Measurements from ENCODE around the gene SLIT1. TPM values are rescaled to one million over a fixed set of nuclear protein-coding genes. Genes with fewer than 3 reads are reported as not detected.

Gene SLIT1
- total and polyA plus RNA-seq, 2 of the 8 experiments (the other 6 are each of a cell fraction or from before 2014, with no cell fraction given) = 0.70 to 0.88 TPM

DNA sequence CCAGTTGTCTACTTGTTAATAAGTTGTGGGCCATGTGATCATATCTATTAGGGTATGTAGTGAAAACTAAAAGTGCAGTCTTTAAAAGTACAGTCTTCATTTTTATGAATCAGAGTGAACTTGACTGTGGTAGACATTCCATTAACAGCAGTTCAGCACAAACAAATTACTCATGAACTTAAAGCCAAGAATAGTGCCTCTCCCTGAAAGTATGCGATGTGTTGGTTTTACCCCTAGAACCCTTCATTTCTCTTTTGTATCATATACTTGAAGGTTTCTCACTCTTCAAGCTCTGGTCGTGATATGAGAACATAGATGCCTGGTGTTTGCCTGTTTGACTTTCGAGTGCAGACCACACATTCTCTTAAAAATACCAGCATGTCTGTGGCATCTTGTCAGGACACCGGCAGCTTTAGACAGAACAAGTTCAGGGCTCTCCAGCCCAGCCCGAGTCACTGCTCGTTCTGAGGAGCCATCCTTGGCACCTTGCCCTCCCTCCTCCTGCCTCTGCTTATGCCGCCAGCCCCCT, 194.4 kb downstream of the SLIT1 start:
- no peak overlapping the region for H2BK20ac ChIP-seq (ENCODE audit: low read length)
- DNase-seq (ENCODE audit: low read depth in 1 of 2, low spot score in 2 of 2) (no peak), FAIRE-seq (no peak)
- H3K56ac ChIP-seq (replicated peaks; ENCODE audit: insufficient read length, low read depth, low read length) = no peak overlapping the region
- no peak overlapping the region for H2AK5ac ChIP-seq (ENCODE audit: low read depth, low read length)
- H3K9ac ChIP-seq (replicated peaks in 1 of 4; ENCODE audit: extremely low read depth in 1 of 4, low read depth in 3 of 4, low read length in 3 of 4) = no peak overlapping the region
- no peak overlapping the region for H3K23ac ChIP-seq (ENCODE audit: insufficient read length)
- H3K27me3 ChIP-seq (replicated peaks in 1 of 4; ENCODE audit: control insufficient read depth in 3 of 4, extremely low read depth in 1 of 4, insufficient read depth in 3 of 4, low read length in 3 of 4) = no peaks in the 10 kb centered on the region
- 89% methylated on average over 7 of the region's 7 CpGs; no CpG with 5 or more reads in 1 of the 2 experiments for WGBS, 2 experiments (ENCODE audit: extremely low coverage in 1 of 2, insufficient coverage in 1 of 2, insufficient read length in 1 of 2, insufficient replicate concordance in 2 of 2, low coverage in 1 of 2, low lambda C conversion rate in 2 of 2, missing lambda C conversion rate in 1 of 2)
- H3K79me1 ChIP-seq (ENCODE audit: low read depth, low read length) = no peaks in the 10 kb centered on the region
- H3K4me2 ChIP-seq (ENCODE audit: insufficient read depth in 1 of 2, low read depth in 2 of 2, low read length in 2 of 2) = no peak overlapping the region
- ChIA-PET CTCF (ENCODE audit: partially characterized antibody) (interaction anchor here (0.6 to 1.8 kb wide), 6 partner anchors 9 to 80 kb away, joined by 3 to 9 read pairs (median 4); no protein-coding TSS in a partner anchor), POLR2A (ENCODE audit: partially characterized antibody) (no interaction called here)
- no peak overlapping the region for H2BK12ac ChIP-seq (ENCODE audit: low read depth, low read length)
- H3K14ac ChIP-seq (ENCODE audit: insufficient read length) = no peak overlapping the region
- H3K4ac ChIP-seq (replicated peaks; ENCODE audit: insufficient read length, low read depth, low read length) = no peak overlapping the region
- no peak overlapping the region for H3K18ac ChIP-seq (ENCODE audit: extremely low read depth, low read length)
- no peak overlapping the region for H4K5ac ChIP-seq (ENCODE audit: insufficient read length, low read depth, low read length)
- no peak overlapping the region for H2AFZ ChIP-seq (ENCODE audit: low read length)
- no peaks in the 10 kb centered on the region for H4K20me1 ChIP-seq (replicated peaks in 1 of 2; ENCODE audit: control insufficient read depth in 1 of 2, insufficient read depth in 2 of 2, low read length in 2 of 2)
- no peaks in the 10 kb centered on the region for H3K23me2 ChIP-seq (ENCODE audit: low read depth, low read length)
- H2BK15ac ChIP-seq (ENCODE audit: low read length) = no peak overlapping the region
- no peak overlapping the region for H2BK120ac ChIP-seq (replicated peaks; ENCODE audit: low read depth, low read length)
- no peak overlapping the region for H2BK5ac ChIP-seq (ENCODE audit: low read depth, low read length)
- no peaks in the 10 kb centered on the region for H3K79me2 ChIP-seq (ENCODE audit: control insufficient read depth in 1 of 2, insufficient read depth in 2 of 2, low read length in 2 of 2)
- no peak overlapping the region for H3K4me3 ChIP-seq (ENCODE audit: extremely low read depth in 1 of 4, insufficient read depth in 2 of 4, low read depth in 3 of 4, low read length in 4 of 4)
- no peak overlapping the region for H3K27ac ChIP-seq (ENCODE audit: low read depth, low read length)
- H3K36me3 ChIP-seq (ENCODE audit: control insufficient read depth in 2 of 4, insufficient read depth in 4 of 4, low read length in 3 of 4) = no peaks in the 10 kb centered on the region
- no peak overlapping the region for H4K8ac ChIP-seq (ENCODE audit: extremely low read depth, insufficient read depth, low read length)
- H3K4me1 ChIP-seq (replicated peaks in 1 of 4; ENCODE audit: control insufficient read depth in 3 of 4, insufficient read depth in 4 of 4, low read length in 3 of 4) = peaks cover 0 to 3% (median 1%) of the 10 kb centered on the region in 4 experiments; a peak in 2 of 7 replicates
- no peak overlapping the region for H4K91ac ChIP-seq (replicated peaks; ENCODE audit: insufficient read length, low read length)
- no peaks in the 10 kb centered on the region for H3K9me3 ChIP-seq (ENCODE audit: insufficient read depth in 2 of 2, low read depth in 1 of 2, low read length in 1 of 2)
- TF ChIP-seq CBX8 (IDR thresholded peaks at IDR 0.05; ENCODE audit: borderline replicate concordance, low read depth, low read length) (no peak), EGR1 (IDR thresholded peaks at IDR 0.05; ENCODE audit: borderline replicate concordance, low read depth, low read length) (no peak), POLR2AphosphoS5 (IDR thresholded peaks at IDR 0.05; ENCODE audit: low read depth, low read length) (no peak), RAD21 (IDR thresholded peaks at IDR 0.05 in 1 of 2, conservative IDR thresholded peaks at IDR 0.05 in 1 of 2; ENCODE audit: low read depth in 2 of 2, low read length in 2 of 2) (no peak), YY1 (IDR thresholded peaks at IDR 0.05; ENCODE audit: low read depth, low read length) (no peak), SIRT6 (IDR thresholded peaks at IDR 0.05; ENCODE audit: low read length) (no peak), KDM4A (IDR thresholded peaks at IDR 0.05; ENCODE audit: low read depth, low read length, severe bottlenecking) (no peak), TAF7 (optimal IDR thresholded peaks at IDR 0.05; ENCODE audit: borderline replicate concordance, low read depth, low read length) (no peak), POLR2A (IDR thresholded peaks at IDR 0.05; ENCODE audit: control extremely low read depth in 1 of 2, low read depth in 2 of 2, low read length in 2 of 2) (no peak), SRF (IDR thresholded peaks at IDR 0.05; ENCODE audit: low read depth, low read length) (no peak), JUN (IDR thresholded peaks at IDR 0.05; ENCODE audit: low read depth, low read length) (no peak), SAP30 (IDR thresholded peaks at IDR 0.05; ENCODE audit: insufficient read depth, insufficient replicate concordance, low read length) (no peak), KDM5A (IDR thresholded peaks at IDR 0.05; ENCODE audit: low read length) (no peak), EZH2 (IDR thresholded peaks at IDR 0.05; ENCODE audit: low read depth, low read length, severe bottlenecking) (no peak), CBX5 (IDR thresholded peaks at IDR 0.05; ENCODE audit: low read depth, low read length) (no peak)

Data from H1 (cell line).